ENCODE results near the gene SPEM2. TPM values are rescaled to one million over a fixed set of nuclear protein-coding genes. Genes with fewer than 3 reads are reported as not detected.

SPEM2 gene
- total RNA-seq = not detected in 2 replicates

GRCh38 chr17:7425316-7425715 lies at the start of gene SPEM2:
Gene SPEM2 (plus strand): TSS chr17:7425616. CDS start chr17:7425689, 73 bp downstream.

DNA sequence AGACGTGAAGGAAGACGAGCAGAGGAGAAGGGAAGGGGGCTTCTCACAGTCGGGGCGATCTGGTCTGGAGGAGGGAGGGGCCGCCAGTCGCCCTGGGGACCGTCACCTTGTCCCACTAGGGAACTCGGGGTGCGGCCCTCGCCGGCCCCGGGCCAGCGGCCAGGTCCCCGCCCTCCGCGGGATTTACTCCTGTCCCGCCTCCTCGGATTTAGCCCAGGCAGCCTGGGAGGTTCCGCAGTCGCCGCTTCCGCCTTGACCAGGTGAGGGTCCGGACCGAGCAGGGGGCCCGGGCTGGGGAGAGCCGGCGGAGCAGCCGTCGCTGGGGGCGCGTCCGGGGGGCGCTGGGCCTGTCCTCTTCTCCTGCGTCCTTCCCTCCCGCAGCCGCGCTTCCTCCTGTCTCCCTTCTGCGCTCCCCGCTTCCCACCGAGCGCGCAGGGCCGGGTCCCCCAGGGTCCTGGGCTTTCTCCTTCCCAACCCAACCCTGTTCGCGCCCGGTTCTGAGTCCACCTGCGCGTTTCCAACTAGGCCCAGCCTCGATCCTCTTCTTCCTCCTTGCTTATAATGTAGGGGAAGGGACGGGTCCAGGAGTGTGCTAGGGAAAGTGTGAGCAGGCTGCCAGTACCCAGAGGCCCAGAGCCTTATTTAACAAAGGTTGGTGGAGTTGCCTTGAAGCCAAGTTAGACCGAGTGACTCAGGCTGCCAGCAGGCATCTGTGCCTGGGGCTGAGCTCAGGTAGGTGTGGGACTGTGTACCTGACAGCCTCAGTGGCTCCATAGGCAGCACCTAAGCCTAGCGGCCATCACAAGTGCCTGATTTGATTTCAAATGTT lies 44.3 kb upstream of the SPEM2 start, which contains the start of gene TNK1:
Gene TNK1 (plus strand): TSS at position 235 of the 829 bp plus-strand sequence. CDS start 1,838 bp downstream, outside the sequence.

DNA sequence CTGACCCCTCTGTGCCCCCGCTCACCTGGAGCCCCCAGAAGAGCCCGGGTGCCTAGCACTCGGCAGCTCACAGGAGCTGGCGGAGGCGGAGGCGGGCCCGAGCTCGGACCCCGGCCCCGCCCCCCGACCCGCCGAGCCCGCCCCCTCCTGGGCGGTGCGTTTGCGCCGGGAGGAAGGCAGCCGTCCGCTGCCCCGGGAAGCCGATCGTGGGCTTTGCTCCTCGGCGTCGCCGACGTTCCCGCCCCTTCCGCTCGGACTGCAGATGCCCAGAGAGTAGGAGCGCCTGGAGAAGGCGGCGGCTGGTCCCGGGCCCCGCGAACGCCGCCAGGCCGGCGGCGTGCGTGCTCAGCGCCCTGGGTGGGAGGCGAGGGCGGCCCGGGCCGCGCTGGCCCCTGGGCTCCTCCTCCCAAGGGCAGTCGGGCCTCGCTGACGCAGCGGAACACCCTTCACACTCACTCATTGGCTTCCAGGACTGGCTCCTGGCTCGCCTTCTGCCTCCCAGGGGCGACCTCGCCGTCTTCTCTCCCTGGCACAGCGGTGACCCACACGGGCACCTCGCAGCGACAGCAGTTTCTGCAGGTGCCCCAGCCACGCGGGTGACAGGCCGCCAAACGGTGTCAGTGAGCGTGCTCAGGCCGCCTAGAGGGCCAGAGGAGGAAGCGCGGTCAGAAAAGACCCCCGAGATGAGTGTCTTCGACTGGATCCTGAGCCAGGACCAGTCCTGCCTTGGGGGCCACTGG lies 30.8 kb upstream of the SPEM2 start, which contains the start of gene PLSCR3:
Gene PLSCR3 (minus strand): TSS at position 74 of the 740 bp plus-strand sequence. CDS start 415 bp downstream, outside the sequence.

GRCh38 chr17:7403977-7404736 lies 21.3 kb upstream of the SPEM2 start, which contains the start of gene TMEM256:
Gene TMEM256 (minus strand): TSS chr17:7404097. CDS start chr17:7404084, 13 bp downstream.

GRCh38 chr17:7407485-7408251 lies 17.7 kb upstream of the SPEM2 start, which contains the start of gene NLGN2:
Gene NLGN2 (plus strand): TSS chr17:7407845. CDS start chr17:7408256, 411 bp downstream.

DNA sequence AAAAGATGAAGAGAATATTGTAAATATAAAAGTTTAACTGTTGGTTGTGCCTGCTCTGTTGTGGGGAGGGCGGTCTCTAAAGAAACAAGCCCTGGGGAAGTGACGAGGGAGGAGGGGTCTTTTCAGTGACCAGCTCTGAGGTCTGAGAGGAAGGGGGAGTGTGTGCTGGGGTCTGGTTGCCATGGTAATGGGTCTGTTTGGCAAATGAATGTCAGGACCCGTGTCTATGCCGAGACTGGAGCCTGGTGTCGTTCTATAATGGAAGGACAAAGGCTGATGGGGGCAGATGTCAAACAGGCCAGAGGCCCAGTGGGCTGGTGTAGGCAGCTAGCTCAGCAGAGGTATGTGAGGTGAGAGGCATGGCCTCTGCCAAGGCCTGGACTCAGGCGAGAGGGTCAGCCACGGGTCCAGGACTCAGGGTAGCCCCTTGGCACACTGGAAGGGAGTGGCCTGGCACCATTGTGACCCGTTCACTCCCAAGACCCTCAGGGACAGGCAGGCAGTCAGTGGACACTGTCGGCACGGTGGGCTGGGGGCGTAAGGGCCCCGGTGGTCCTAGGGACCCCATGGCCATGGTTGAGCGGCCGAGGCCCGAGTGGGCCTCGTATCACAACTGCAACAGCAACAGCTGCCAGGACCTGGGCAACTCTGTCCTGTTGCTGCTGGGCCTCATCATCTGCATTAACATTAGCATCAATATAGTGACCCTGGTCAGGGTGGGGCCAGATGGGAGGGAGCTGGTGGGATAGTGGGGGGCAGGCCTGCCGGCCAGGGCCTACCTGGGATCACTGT lies 5.4 kb upstream of the SPEM2 start, which contains the start of gene SPEM1:
Gene SPEM1 (plus strand): TSS at position 506 of the 792 bp plus-strand sequence. CDS start 61 bp downstream, at position 567.

DNA sequence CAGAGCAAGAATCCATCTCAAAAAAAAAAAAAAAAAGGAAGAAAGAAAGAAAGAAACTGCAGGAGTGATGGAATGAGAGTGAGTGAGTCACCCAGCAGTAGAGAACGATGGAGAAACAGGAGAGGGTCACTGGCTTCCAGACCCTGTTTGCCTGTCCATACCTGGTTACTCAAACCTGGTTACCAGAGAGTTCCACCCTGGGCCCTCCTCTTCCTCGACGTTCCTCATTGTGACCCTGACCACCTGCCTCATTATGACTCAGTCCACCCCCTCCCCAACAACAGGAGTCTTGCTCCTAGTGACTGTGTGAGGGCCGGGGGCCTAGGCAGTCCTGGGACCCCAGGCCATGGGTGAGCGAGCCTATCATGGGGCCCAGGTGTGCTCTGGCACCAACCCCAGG lies 3.1 kb downstream of the SPEM2 start, which contains the start of gene SPEM3:
Gene SPEM3 (plus strand): TSS at position 301 of the 400 bp plus-strand sequence. CDS start 46 bp downstream, at position 347.

DNA sequence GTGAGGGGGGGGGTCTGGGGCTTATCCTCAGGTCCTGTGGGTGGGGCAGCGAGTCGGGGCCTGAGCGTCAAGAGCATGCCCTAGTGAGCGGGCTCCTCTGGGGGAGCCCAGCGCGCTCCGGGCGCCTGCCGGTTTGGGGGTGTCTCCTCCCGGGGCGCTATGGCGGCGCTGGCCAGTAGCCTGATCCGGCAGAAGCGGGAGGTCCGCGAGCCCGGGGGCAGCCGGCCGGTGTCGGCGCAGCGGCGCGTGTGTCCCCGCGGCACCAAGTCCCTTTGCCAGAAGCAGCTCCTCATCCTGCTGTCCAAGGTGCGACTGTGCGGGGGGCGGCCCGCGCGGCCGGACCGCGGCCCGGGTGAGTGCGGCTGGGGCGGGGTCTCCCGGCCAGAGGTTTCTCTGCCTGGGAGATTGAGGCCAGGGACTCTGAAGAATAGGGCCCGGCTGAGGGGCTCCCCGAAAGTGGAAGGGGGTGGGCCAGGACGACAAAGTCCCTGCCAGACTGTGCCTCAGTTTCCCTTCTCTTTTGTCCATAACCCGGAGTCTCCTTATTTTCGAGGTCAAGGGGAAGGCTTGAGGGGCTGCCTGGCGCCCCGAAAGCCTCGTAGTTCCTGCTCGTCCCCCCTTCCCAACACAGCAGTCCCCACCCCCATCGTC lies 14.2 kb downstream of the SPEM2 start, which contains the start of gene FGF11:
Gene FGF11 (plus strand): TSS at position 51 of the 651 bp plus-strand sequence. CDS start 109 bp downstream, at position 160.

DNA sequence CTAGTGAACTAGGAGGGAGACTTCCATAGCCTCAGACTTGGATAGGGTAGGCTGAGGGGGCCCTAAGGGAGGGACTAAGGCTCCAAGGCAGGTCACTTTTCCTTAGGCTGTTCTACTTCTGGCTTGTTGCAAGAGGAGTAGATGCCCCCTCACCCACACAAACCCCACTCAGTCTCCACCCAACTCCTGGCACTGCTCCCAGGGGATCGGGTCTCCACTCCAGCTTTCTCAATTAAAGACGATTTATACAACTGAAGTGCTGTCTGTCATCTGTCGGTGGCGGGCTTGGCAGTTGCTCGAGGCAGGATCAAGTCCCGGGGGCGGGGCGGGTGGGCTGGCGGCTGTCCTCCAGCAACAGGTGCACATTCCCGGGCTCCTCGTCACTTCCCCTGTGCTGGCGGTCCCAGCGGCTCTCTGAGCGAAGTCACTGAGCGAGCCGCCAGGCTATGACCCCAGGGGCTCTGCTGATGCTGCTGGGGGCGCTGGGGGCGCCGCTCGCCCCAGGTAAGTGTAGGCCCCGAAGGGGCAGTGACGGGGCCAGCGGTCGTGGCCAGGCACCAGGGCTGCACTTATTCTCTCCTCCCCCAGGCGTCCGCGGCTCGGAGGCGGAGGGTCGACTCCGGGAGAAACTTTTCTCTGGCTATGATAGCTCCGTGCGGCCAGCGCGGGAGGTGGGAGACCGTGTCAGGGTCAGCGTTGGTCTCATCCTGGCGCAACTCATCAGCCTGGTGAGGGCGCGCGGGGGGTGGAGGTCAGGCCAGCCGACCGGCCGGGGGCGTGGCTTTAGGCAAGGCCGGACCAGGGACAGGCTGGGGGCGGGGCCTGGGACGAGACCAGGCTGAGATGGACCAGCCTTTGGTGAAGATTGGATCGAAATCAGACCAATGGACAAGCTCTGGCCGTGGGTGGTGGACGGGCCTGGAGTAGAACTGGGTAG lies 19.5 kb downstream of the SPEM2 start, which contains the start of gene CHRNB1:
Gene CHRNB1 (plus strand): TSS at position 380 of the 937 bp plus-strand sequence. CDS start 67 bp downstream, at position 447.

Other genes starting within 250 kb of the SPEM2 start
- gene ASGR1, start 246.2 kb upstream of the SPEM2 start, total RNA-seq = 0.23 TPM in 1 of 2 replicates, not detected in the other
- 1.4 and 5.5 TPM in 2 replicates for gene DLG4, start 205.8 kb upstream of the SPEM2 start, total RNA-seq
- 173 and 216 TPM in 2 replicates for gene ACADVL, start 205.7 kb upstream of the SPEM2 start, total RNA-seq
- 32.6 and 39.5 TPM in 2 replicates for gene DVL2, start 191.1 kb upstream of the SPEM2 start, total RNA-seq
- gene PHF23, start 186.2 kb upstream of the SPEM2 start, total RNA-seq = 26.9 and 32.2 TPM in 2 replicates
- gene GABARAP, start 183.2 kb upstream of the SPEM2 start, total RNA-seq = 171 and 262 TPM in 2 replicates
- gene CTDNEP1, start 173.9 kb upstream of the SPEM2 start, total RNA-seq = 39.4 and 49.4 TPM in 2 replicates
- 23.3 and 36.8 TPM in 2 replicates for gene ELP5, start 173.4 kb upstream of the SPEM2 start, total RNA-seq
- 7.9 and 26.0 TPM in 2 replicates for gene CLDN7, start 163.1 kb upstream of the SPEM2 start, total RNA-seq
- gene SLC2A4, start 143.9 kb upstream of the SPEM2 start, total RNA-seq = 0.08 and 1.4 TPM in 2 replicates
- 0.47 and 0.72 TPM in 2 replicates for gene YBX2, start 131.0 kb upstream of the SPEM2 start, total RNA-seq
- gene EIF5A, start 118.0 kb upstream of the SPEM2 start, total RNA-seq = 557 and 909 TPM in 2 replicates
- gene GPS2, start 110.3 kb upstream of the SPEM2 start, total RNA-seq = 42.7 and 70.0 TPM in 2 replicates
- 6.2 and 10.9 TPM in 2 replicates for gene NEURL4, start 96.3 kb upstream of the SPEM2 start, total RNA-seq
- 3.3 and 5.6 TPM in 2 replicates for gene ACAP1, start 89.1 kb upstream of the SPEM2 start, total RNA-seq
- gene KCTD11, start 73.5 kb upstream of the SPEM2 start, total RNA-seq = 6.0 and 13.0 TPM in 2 replicates
- gene TMEM95, start 70.5 kb upstream of the SPEM2 start, total RNA-seq = not detected in 2 replicates
- gene TNK1, start 44.5 kb upstream of the SPEM2 start, total RNA-seq = 3.8 and 7.7 TPM in 2 replicates
- 68.4 and 99.4 TPM in 2 replicates for gene PLSCR3, start 31.1 kb upstream of the SPEM2 start, total RNA-seq
- 138 and 193 TPM in 2 replicates for gene TMEM256, start 21.5 kb upstream of the SPEM2 start, total RNA-seq
- 2.4 and 6.1 TPM in 2 replicates for gene NLGN2, start 17.8 kb upstream of the SPEM2 start, total RNA-seq
- gene SPEM1, start 5.3 kb upstream of the SPEM2 start, total RNA-seq = not detected in 2 replicates
- gene SPEM3, start 3.2 kb downstream of the SPEM2 start, total RNA-seq = not detected in 2 replicates
- 25.2 and 30.4 TPM in 2 replicates for gene TMEM102, start 9.8 kb downstream of the SPEM2 start, total RNA-seq
- 7.5 and 17.3 TPM in 2 replicates for gene FGF11, start 13.9 kb downstream of the SPEM2 start, total RNA-seq
- gene CHRNB1, start 19.4 kb downstream of the SPEM2 start, total RNA-seq = 9.8 and 14.8 TPM in 2 replicates
- 25.9 and 36.8 TPM in 2 replicates for gene ZBTB4, start 54.0 kb downstream of the SPEM2 start, total RNA-seq
- not detected in 2 replicates for gene SLC35G6, start 55.8 kb downstream of the SPEM2 start, total RNA-seq
- gene POLR2A, start 58.8 kb downstream of the SPEM2 start, total RNA-seq = 31.9 and 33.7 TPM in 2 replicates
- gene TNFSF12, start 123.4 kb downstream of the SPEM2 start, total RNA-seq = 8.8 and 10.3 TPM in 2 replicates
- gene TNFSF13, start 133.1 kb downstream of the SPEM2 start, total RNA-seq = 0.80 and 5.9 TPM in 2 replicates
- 56.2 and 86.9 TPM in 2 replicates for gene SENP3, start 136.3 kb downstream of the SPEM2 start, total RNA-seq
- gene CD68, start 154.0 kb downstream of the SPEM2 start, total RNA-seq = 23.4 and 57.7 TPM in 2 replicates
- 138 and 153 TPM in 2 replicates for gene MPDU1, start 158.2 kb downstream of the SPEM2 start, total RNA-seq
- 141 and 207 TPM in 2 replicates for gene SOX15, start 164.5 kb downstream of the SPEM2 start, total RNA-seq
- 39.6 and 41.3 TPM in 2 replicates for gene FXR2, start 189.3 kb downstream of the SPEM2 start, total RNA-seq
- 25.8 and 43.2 TPM in 2 replicates for gene SAT2, start 202.2 kb downstream of the SPEM2 start, total RNA-seq
- not detected in 2 replicates for gene SHBG, start 204.5 kb downstream of the SPEM2 start, total RNA-seq
- gene ATP1B2, start 225.3 kb downstream of the SPEM2 start, total RNA-seq = not detected in 2 replicates